Activated CD8-positive, alpha-beta memory T cell treated with anti-CD3 and anti-CD28 coated beads for 1 hour (primary cell): Measurements from ENCODE around the gene CD8A.

Experiments used
- DNase-seq, 2 donors: peaks; one replicate each; pipeline ENCODE4 v3.0.0-alpha.2; 2020; ENCODE audit warnings: low read depth in 1 of 2; ENCODE audit errors: extremely low read depth in 1 of 2

Gene CD8A

DNA sequence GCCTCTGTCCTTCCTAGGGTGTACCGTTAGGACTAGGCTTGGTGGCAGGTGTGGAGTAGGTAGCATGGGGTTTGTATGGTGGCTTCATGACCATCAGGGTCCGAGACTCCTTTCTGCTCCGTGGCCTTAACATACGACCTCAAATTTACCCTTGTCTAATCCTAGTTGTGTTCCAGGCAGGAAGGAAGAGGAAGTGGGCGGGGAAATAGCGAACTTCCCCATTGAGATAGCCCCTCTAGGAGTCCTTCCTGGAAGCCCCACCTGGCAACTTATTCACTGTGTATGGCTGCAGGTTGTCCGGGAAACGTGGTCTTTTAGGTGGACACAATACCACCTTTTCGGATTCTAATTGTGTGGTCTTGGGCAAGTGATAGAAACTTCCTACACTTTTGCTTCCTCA is 9.3 kb downstream of the CD8A start:
- no peak for DNase-seq

DNA sequence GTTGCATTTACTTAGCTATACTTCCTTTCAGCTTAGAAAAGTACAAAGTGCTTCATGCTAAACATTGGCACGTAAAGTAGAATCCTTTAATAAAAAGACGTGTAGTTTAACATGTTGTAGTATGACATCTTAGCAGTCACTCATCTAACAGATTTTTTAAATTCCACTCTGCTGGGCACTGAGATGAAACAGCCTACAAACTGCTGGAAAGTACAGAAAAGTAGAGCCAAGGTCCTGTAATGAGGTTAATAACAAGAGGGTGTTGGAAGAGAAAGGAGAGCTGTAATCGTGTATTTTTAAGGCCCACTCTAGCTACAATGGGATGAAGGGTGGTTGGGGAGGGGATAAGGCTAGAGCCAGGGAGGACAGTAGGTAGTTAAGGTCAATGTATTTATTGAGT is 10.7 kb downstream of the CD8A start:
- DNase-seq = no peak

DNA sequence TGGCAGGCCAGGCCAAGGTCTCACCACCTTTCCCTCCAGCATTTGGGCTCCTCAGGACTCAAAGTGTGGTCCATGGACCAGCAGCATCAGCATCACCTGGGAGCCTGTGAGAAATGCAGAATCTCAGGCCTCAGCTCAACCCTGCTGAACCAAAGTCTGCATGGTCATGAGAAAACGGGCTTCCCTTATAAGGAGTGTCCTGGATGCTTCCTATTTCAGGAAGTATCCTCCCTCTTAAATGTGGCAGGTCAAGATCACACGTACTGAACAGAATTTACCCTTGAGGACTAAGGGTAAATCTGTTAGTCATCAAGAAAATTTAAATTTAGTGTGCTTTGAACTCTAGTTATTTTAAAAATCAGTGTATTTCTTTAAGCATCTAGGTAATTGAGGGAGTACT is 11.8 kb downstream of the CD8A start:
- DNase-seq = no peak

DNA sequence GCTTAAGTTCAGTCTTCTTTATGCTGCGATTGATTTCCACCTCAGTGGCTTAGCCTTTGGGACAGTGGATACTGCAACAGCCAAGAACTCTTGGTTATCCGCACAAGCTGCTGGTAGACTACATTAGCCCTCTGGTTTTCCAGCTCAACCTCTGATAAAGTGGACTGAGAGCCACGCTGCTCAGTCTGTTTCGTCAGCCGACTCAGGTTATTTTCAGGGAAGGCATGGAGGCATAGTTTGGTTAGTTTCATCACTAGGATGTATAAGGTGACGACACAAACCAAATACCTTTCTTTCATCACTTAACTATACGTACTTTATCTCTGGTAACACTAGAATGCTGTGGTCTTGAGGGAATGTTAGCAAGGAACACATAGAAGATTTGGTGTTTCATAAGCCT is 14.2 kb downstream of the CD8A start:
- no peak for DNase-seq

GRCh38 chr2:86775338-86775737 is 15.4 kb downstream of the CD8A start:
- no peak for DNase-seq

- DNase-seq = no peak
These were observed 15.9 kb downstream of the CD8A start for GRCh38 chr2:86774862-86775261.

GRCh38 chr2:86772611-86773010 is 18.1 kb downstream of the CD8A start:
- no peak for DNase-seq

DNA sequence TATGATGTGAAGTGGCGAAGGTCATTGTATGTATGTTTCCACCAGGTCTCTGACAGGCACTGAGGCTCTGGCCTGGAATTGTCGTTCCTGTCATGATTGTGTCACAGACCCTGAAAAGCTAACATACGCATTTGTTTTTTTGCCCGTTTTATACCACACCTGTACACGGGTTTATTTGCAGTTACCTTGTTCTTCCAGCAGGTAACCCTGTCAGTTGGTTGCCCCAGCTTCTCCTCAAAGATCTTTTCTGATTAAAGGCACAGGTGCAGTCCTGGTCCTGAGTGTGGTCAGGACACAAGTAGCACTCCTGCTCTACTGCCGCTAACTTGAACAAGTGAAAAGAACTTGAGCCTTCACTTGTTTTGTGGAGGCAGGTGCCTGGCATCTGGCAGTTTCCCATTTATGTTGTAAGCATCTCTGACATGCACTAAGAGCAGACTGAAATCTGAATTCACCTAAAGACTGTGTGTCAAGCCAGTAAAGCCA is 19.9 kb downstream of the CD8A start:
- no peak for DNase-seq

DNA sequence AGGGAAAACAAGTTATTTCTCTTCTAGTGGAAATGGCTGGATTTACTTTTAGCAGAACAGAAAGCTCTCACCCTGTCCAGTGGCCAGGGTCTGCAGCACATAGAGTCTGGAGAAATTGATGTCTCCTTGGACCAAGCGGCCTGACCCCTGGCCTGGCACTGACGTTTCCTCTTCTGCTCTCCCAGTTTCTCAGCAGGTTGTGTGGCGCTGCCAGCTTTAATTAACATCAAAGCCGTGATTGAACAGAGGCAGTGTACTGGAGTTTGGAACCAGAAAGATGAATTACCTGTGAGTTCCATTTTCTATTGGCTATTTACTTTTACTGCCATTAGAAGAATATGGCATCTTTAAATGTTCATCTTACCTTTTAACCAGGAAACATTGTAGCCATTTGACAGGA is 20.9 kb downstream of the CD8A start:
- DNase-seq = no peak

GRCh38 chr2:86768189-86768949 is 22.3 kb downstream of the CD8A start:
- DNase-seq = no peak

- DNase-seq = no peak
These were observed 25.4 kb downstream of the CD8A start for GRCh38 chr2:86765310-86765695.

DNA sequence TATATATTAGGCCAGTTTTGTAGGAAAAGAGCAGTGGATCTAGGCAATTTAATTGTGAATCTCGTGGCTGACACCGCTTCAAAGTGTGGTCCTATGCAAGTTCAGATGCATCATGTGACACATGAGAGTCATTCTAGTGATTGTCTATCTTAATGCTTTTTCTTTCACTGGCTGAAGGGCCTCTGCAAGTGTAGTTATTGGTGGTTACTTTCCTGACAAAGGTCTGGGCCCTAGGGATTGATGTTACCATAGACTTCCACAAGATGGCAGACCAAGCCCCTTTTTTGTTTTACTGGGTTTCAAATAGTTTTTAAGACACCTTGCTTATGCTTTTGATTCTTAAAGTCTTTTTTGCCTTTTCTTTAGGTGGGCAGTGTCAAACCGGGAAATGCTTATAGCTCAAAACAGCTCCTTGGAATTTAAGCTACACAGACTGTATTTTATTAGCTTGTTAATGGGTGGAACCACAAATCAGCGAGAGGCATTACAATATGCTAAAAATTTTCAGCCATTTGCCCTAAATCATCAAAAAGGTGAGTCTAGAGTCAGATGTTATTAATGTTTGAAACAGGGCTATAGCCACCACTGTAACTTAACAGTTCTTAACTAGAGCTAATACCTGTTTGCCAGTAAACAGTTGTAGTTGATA is 25.9 kb downstream of the CD8A start:
- no peak for DNase-seq

- no peak for DNase-seq
These were observed 30.3 kb downstream of the CD8A start for GRCh38 chr2:86760371-86760770.

GRCh38 chr2:86758405-86758804 is 32.3 kb downstream of the CD8A start:
- DNase-seq = no peak

DNA sequence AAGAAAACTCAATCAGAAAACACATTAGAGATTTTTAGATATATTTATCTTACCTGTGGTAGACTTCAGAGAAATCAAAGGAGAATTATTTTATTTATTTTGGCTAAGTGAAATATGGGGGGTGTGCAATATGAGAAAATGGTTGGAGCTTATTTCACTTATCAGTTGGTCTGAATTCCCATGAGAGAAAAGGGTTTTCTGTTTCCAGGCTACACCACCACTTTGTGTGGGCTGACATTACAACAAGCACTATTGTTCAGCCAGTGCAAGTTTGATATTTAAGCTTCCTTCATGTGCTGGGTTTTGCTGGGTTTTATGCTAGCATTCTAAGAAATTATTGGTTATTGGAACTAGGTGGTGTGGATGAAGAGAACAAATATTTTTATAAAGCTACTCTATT is 37.1 kb downstream of the CD8A start:
- no peak for DNase-seq

GRCh38 chr2:86752934-86753333 is 37.8 kb downstream of the CD8A start:
- no peak for DNase-seq

DNA sequence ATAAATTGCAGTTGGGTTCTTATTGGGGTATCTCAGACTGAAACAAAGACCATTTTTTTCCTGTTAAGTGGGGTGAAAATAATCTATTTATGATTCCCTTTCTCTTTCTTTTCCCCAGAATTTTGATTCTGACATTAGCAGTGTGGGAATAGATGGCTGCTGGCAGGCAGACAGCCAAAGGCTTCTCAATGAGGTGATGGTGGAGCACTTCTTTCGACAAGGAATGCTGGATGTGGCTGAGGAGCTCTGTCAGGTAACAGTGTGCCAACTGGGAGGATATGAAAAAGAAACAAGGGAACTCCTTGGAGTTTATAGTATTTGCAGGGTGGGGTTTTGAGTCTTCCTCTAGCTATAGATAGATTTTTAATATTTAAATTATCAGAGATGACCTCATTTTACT is 38.9 kb downstream of the CD8A start:
- DNase-seq = no peak

DNA sequence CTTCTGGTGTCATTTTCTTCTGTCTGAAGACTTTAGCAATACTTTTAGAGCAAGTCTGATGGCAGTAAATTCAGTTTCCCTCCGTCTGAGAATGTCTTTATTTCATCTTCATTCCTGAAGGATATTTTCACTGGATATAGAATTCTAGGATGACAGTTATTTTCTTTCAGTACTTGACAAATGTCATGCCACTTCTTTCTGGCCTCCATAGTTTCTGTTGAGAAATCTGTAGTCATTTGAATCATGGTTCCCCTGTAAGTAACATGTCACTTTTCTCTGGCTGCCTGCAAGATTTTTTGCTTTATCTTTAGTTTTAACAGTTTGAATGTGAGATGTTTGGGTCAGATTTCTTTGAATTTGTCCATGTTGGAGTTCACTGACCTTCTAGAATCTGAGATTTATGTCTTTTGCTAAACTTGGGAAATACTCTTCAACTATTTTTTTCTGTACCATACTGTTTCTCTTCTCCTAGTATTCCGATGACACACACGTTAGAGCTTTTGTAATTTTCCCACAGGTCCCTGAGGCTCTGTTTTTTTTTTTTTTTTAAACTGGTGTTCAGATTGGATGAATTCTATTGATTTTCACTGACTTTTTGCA is 40.4 kb downstream of the CD8A start:
- DNase-seq = no peak

- no peak for DNase-seq
These were observed 42.7 kb downstream of the CD8A start for GRCh38 chr2:86747711-86748639.

DNA sequence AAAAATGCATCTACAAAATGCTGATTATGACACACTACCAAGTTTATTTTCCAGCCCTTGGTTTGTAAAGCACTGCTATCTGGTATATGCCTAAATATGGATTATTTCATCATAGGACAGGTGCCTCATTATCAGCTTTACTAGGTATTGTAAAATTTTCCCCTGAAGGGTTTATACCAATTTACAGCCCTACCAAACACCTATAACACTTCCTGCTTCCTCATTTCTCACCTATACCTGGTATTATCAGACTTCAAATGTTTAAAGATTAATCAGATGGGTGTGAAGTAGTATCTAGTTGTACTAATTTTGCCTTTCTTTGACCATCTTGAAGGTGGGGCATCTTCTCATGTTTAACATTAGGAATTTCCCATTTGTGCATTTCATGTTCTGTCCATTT is 43.8 kb downstream of the CD8A start:
- no peak for DNase-seq

DNA sequence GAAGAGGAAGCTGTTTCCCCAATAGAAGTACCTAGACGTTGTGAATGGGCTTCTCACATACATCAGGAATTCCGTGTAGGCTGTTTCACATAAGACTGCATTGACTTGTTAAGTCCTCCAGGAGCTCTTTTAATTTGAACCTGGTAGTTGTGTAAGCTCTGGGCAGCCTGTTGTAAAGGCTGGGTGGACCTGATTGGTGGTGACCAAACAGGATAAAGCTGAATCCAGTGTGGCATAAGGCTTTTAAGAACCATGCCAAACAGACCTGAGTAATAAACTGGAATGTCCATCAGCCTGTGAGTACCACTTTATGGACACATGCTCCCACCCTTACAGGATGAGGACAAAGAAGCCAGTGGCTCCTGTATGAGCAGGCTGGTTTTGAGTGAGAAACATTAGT is 46.6 kb downstream of the CD8A start:
- no peak for DNase-seq
